ENCODE data around the gene HSPA6. TPM values are rescaled to one million over a fixed set of nuclear protein-coding genes. Genes with fewer than 3 reads are reported as not detected.
"Not testable (repeated sequence)": the region's sequence is repeated elsewhere in the genome, so short reads cannot be mapped to it uniquely, and the experiment has no call there.

The HSPA6 gene
- polyA plus RNA-seq, 1 donor from 2014 or later: 3.8 TPM

- H3K9me3 ChIP-seq (ENCODE audit: low read length); H3K27me3 ChIP-seq (ENCODE audit: insufficient read depth, low read depth, low read length); H3K9ac ChIP-seq (ENCODE audit: low read length); H4K20me1 ChIP-seq (ENCODE audit: insufficient read depth); H3F3A ChIP-seq (ENCODE audit: insufficient read depth, low read length, poor library complexity, severe bottlenecking); H3K36me3 ChIP-seq (ENCODE audit: insufficient read depth, low read length); H3K4me3 ChIP-seq (ENCODE audit: low read length); H3K9me2 ChIP-seq (ENCODE audit: insufficient read depth, low read length); H3K4me2 ChIP-seq (ENCODE audit: low read length); H3K79me2 ChIP-seq (replicated peaks; ENCODE audit: insufficient read depth, low read length); H2AFZ ChIP-seq (ENCODE audit: low read depth, low read length); H3K27ac ChIP-seq (ENCODE audit: low read length): not testable (repeated sequence)
These were observed 33.4 kb downstream of the HSPA6 start for GRCh38 chr1:161557506-161558450.

DNA sequence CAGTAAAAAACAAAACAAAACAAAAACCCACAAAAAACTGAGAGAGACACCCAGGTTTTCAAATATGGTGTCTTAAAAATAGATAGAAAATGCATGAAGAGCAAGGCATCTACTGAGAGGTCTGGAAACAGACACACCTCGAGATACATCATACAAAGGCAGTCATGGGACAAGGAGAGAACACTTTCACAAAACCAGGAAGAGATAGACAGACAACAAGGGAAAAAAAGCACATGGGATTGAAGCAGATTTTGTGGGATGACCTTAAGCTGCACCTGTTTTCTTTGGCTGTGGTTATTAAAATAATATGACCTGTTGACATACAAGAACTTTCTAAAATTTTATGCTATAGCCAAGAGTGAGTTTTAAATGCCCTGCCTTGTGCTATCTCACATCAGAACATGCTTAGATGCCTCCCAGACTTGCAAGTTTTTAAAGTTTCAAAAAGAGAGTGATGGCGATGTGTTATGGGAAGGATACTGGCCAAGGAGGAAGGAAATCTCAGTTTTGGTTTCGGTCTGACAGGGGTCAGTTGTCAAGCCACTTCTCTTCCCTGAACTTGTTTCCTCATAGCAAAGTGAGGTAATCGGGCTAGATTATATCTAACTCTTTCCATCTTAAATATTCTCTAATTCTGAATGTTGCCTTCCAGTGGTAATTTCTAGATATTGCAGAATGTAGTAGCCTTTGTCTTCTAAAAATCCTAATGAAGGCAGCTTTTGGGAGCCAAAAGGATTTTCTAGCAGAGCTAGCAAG is 36.8 kb downstream of the HSPA6 start:
- H3F3A ChIP-seq (ENCODE audit: insufficient read depth, low read length, poor library complexity, severe bottlenecking); H3K36me3 ChIP-seq (ENCODE audit: insufficient read depth, low read length); H3K27me3 ChIP-seq (ENCODE audit: insufficient read depth, low read depth, low read length); H3K79me2 ChIP-seq (replicated peaks; ENCODE audit: insufficient read depth, low read length); H2AFZ ChIP-seq (ENCODE audit: low read depth, low read length); H3K9ac ChIP-seq (ENCODE audit: low read length); H3K4me3 ChIP-seq (ENCODE audit: low read length); H4K20me1 ChIP-seq (ENCODE audit: insufficient read depth); H3K27ac ChIP-seq (ENCODE audit: low read length); H3K9me2 ChIP-seq (ENCODE audit: insufficient read depth, low read length); H3K9me3 ChIP-seq (ENCODE audit: low read length); H3K4me2 ChIP-seq (ENCODE audit: low read length): not testable (repeated sequence)

GRCh38 chr1:161562441-161562840 is 38.1 kb downstream of the HSPA6 start:
- not testable (repeated sequence) for H2AFZ ChIP-seq (ENCODE audit: low read depth, low read length); H3K79me2 ChIP-seq (replicated peaks; ENCODE audit: insufficient read depth, low read length); H4K20me1 ChIP-seq (ENCODE audit: insufficient read depth); H3K9me3 ChIP-seq (ENCODE audit: low read length); H3K36me3 ChIP-seq (ENCODE audit: insufficient read depth, low read length); H3K27ac ChIP-seq (ENCODE audit: low read length); H3F3A ChIP-seq (ENCODE audit: insufficient read depth, low read length, poor library complexity, severe bottlenecking); H3K27me3 ChIP-seq (ENCODE audit: insufficient read depth, low read depth, low read length); H3K4me3 ChIP-seq (ENCODE audit: low read length); H3K9ac ChIP-seq (ENCODE audit: low read length); H3K9me2 ChIP-seq (ENCODE audit: insufficient read depth, low read length); H3K4me2 ChIP-seq (ENCODE audit: low read length)

DNA sequence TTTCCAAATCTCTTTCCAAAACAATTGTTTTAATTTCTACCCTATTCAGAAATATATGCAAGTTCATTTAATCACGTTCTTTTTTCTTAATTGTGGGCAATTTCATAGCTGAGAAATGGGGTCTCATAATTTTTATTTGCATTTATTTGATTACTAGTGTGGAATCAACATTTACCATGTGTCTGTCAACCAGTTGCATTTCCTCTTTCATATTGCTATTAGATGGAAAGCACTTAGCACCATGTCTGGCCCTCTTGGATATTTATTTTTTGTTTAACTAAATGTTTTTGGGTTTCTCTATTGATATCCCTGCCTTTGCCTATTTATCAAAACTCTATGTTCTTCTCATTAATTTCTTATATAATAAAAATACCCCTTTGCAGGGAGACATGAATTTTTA is 39.2 kb downstream of the HSPA6 start:
- not testable (repeated sequence) for H3K9me2 ChIP-seq (ENCODE audit: insufficient read depth, low read length); H3K4me3 ChIP-seq (ENCODE audit: low read length); H3K4me2 ChIP-seq (ENCODE audit: low read length); H2AFZ ChIP-seq (ENCODE audit: low read depth, low read length); H3K9ac ChIP-seq (ENCODE audit: low read length); H4K20me1 ChIP-seq (ENCODE audit: insufficient read depth); H3K36me3 ChIP-seq (ENCODE audit: insufficient read depth, low read length); H3K27ac ChIP-seq (ENCODE audit: low read length); H3K9me3 ChIP-seq (ENCODE audit: low read length); H3F3A ChIP-seq (ENCODE audit: insufficient read depth, low read length, poor library complexity, severe bottlenecking); H3K27me3 ChIP-seq (ENCODE audit: insufficient read depth, low read depth, low read length); H3K79me2 ChIP-seq (replicated peaks; ENCODE audit: insufficient read depth, low read length)

DNA sequence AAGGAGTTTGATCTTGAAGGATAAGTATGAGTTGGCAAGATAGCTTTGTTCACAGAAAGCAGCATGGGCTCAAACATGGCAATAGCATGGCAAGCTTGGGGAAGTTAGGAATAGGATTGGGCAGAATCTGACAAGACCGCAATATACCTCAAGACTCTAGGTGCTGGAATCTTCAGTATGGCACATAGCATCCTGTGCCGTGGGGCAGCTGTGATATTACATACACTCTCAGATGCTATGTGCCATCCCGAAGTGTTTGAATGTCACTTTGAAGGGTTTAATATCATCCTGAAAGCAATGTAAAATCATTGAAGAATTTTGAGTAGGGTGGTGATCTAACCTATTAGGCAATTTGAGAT is 42.2 kb downstream of the HSPA6 start:
- H3K79me2 ChIP-seq (replicated peaks; ENCODE audit: insufficient read depth, low read length); H3K27me3 ChIP-seq (ENCODE audit: insufficient read depth, low read depth, low read length); H3K9ac ChIP-seq (ENCODE audit: low read length); H3K9me2 ChIP-seq (ENCODE audit: insufficient read depth, low read length); H3F3A ChIP-seq (ENCODE audit: insufficient read depth, low read length, poor library complexity, severe bottlenecking); H4K20me1 ChIP-seq (ENCODE audit: insufficient read depth); H3K36me3 ChIP-seq (ENCODE audit: insufficient read depth, low read length); H3K27ac ChIP-seq (ENCODE audit: low read length); H3K4me3 ChIP-seq (ENCODE audit: low read length); H3K9me3 ChIP-seq (ENCODE audit: low read length); H2AFZ ChIP-seq (ENCODE audit: low read depth, low read length); H3K4me2 ChIP-seq (ENCODE audit: low read length): not testable (repeated sequence)

- not testable (repeated sequence) for H3K79me2 ChIP-seq (replicated peaks; ENCODE audit: insufficient read depth, low read length)
These were observed 47.4 kb downstream of the HSPA6 start for GRCh38 chr1:161571703-161572102.

More at GRCh38 chr1:161571703-161572102, 47.4 kb downstream of the HSPA6 start:
- H2AFZ ChIP-seq (ENCODE audit: low read depth, low read length); H3F3A ChIP-seq (ENCODE audit: insufficient read depth, low read length, poor library complexity, severe bottlenecking); H3K27me3 ChIP-seq (ENCODE audit: insufficient read depth, low read depth, low read length); H3K27ac ChIP-seq (ENCODE audit: low read length); H4K20me1 ChIP-seq (ENCODE audit: insufficient read depth); H3K4me3 ChIP-seq (ENCODE audit: low read length); H3K9me3 ChIP-seq (ENCODE audit: low read length); H3K9ac ChIP-seq (ENCODE audit: low read length); H3K36me3 ChIP-seq (ENCODE audit: insufficient read depth, low read length); H3K4me2 ChIP-seq (ENCODE audit: low read length); H3K9me2 ChIP-seq (ENCODE audit: insufficient read depth, low read length): not testable (repeated sequence)

Measured in neural cell (in vitro differentiated cells).